Measurements from ENCODE around the gene DNLZ. TPM values are rescaled to one million over a fixed set of nuclear protein-coding genes. Genes with fewer than 3 reads are reported as not detected.

DNLZ gene
- polyA plus RNA-seq, 1 donor from 2014 or later: 23.6 TPM

DNA sequence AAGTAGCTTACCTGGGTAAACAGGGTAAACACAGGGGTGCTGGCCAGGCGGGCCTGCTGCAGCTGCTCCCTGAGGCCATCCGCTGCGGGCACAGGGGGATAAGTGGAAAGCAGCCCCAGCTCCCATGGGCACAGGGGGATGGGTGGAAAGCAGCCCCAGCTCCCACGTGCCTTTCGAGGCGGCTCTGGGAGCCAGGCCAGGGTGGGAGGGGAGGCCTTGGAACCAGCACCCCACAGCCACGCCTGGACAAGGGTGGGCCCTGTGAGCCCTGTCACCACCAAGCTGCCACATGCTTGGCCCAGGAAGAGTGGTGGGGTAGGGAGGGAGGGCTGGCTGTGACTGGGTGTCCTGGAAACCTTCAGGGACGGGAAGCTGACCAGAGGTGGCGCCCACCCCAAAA is 17.8 kb upstream of the DNLZ start:
- Histone ChIP-seq H3K27ac (ENCODE audit: low read length) (no peak overlapping the region), H3K4me2 (ENCODE audit: low read length) (no peak overlapping the region), H3F3A (ENCODE audit: insufficient read depth, low read length, poor library complexity, severe bottlenecking) (no peaks in the 10 kb centered on the region), H3K36me3 (ENCODE audit: insufficient read depth, low read length) (no peaks in the 10 kb centered on the region), H3K79me2 (replicated peaks; ENCODE audit: insufficient read depth, low read length) (no peaks in the 10 kb centered on the region), H3K27me3 (ENCODE audit: insufficient read depth, low read depth, low read length) (no peaks in the 10 kb centered on the region), H4K20me1 (ENCODE audit: insufficient read depth) (no peaks in the 10 kb centered on the region), H3K4me3 (ENCODE audit: low read length) (no peak overlapping the region), H3K9me3 (ENCODE audit: low read length) (no peaks in the 10 kb centered on the region), H3K9me2 (ENCODE audit: insufficient read depth, low read length) (no peaks in the 10 kb centered on the region), H3K9ac (ENCODE audit: low read length) (no peak overlapping the region), H2AFZ (ENCODE audit: low read depth, low read length) (no peak overlapping the region)
- TF ChIP-seq POLR2AphosphoS5 (IDR thresholded peaks at IDR 0.05) (no peak), MXI1 (conservative IDR thresholded peaks at IDR 0.05; ENCODE audit: poor library complexity, severe bottlenecking) (no peak), EZH2 (IDR thresholded peaks at IDR 0.05; ENCODE audit: borderline replicate concordance, insufficient read depth, low read length, poor library complexity, severe bottlenecking) (no peak), TAF1 (IDR thresholded peaks at IDR 0.05; ENCODE audit: low read depth) (no peak), SMC3 (conservative IDR thresholded peaks at IDR 0.05; ENCODE audit: poor library complexity) (no peak), EP300 (conservative IDR thresholded peaks at IDR 0.05; ENCODE audit: poor library complexity, severe bottlenecking) (no peak), RAD21 (conservative IDR thresholded peaks at IDR 0.05) (no peak)
- TF ChIP-seq, protein P1, sequence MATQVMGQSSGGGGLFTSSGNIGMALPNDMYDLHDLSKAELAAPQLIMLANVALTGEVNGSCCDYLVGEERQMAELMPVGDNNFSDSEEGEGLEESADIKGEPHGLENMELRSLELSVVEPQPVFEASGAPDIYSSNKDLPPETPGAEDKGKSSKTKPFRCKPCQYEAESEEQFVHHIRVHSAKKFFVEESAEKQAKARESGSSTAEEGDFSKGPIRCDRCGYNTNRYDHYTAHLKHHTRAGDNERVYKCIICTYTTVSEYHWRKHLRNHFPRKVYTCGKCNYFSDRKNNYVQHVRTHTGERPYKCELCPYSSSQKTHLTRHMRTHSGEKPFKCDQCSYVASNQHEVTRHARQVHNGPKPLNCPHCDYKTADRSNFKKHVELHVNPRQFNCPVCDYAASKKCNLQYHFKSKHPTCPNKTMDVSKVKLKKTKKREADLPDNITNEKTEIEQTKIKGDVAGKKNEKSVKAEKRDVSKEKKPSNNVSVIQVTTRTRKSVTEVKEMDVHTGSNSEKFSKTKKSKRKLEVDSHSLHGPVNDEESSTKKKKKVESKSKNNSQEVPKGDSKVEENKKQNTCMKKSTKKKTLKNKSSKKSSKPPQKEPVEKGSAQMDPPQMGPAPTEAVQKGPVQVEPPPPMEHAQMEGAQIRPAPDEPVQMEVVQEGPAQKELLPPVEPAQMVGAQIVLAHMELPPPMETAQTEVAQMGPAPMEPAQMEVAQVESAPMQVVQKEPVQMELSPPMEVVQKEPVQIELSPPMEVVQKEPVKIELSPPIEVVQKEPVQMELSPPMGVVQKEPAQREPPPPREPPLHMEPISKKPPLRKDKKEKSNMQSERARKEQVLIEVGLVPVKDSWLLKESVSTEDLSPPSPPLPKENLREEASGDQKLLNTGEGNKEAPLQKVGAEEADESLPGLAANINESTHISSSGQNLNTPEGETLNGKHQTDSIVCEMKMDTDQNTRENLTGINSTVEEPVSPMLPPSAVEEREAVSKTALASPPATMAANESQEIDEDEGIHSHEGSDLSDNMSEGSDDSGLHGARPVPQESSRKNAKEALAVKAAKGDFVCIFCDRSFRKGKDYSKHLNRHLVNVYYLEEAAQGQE (IDR thresholded peaks at IDR 0.05; ENCODE audit: borderline replicate concordance): no peak
- TF ChIP-seq, protein P2, sequence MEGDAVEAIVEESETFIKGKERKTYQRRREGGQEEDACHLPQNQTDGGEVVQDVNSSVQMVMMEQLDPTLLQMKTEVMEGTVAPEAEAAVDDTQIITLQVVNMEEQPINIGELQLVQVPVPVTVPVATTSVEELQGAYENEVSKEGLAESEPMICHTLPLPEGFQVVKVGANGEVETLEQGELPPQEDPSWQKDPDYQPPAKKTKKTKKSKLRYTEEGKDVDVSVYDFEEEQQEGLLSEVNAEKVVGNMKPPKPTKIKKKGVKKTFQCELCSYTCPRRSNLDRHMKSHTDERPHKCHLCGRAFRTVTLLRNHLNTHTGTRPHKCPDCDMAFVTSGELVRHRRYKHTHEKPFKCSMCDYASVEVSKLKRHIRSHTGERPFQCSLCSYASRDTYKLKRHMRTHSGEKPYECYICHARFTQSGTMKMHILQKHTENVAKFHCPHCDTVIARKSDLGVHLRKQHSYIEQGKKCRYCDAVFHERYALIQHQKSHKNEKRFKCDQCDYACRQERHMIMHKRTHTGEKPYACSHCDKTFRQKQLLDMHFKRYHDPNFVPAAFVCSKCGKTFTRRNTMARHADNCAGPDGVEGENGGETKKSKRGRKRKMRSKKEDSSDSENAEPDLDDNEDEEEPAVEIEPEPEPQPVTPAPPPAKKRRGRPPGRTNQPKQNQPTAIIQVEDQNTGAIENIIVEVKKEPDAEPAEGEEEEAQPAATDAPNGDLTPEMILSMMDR (IDR thresholded peaks at IDR 0.05; ENCODE audit: poor library complexity, severe bottlenecking): no peak

DNA sequence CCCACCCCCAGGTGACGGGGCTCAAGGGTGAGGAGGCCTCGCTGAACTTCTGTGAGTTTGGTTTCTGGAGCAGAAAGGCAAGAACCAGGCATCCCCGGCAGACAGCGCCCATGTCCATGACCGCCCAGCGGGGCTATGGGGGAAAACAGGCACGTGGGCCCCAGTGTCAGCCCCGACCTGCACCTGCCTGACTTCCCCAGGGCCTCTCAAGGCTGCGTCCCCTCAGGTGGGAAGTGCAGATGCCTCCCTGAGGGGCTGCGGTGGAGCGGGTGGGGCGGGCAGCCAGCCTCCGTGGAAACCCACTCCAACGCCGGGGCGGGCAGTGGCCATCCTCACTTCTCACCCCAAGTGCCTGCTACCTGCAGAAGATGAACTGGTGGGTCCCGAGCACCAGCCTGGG is 16.8 kb upstream of the DNLZ start:
- Histone ChIP-seq H3K27me3 (ENCODE audit: insufficient read depth, low read depth, low read length) (no peaks in the 10 kb centered on the region), H3K79me2 (replicated peaks; ENCODE audit: insufficient read depth, low read length) (no peaks in the 10 kb centered on the region), H2AFZ (ENCODE audit: low read depth, low read length) (no peak overlapping the region), H3F3A (ENCODE audit: insufficient read depth, low read length, poor library complexity, severe bottlenecking) (no peaks in the 10 kb centered on the region), H3K36me3 (ENCODE audit: insufficient read depth, low read length) (no peaks in the 10 kb centered on the region), H3K4me2 (ENCODE audit: low read length) (no peak overlapping the region), H3K4me3 (ENCODE audit: low read length) (no peak overlapping the region), H3K9ac (ENCODE audit: low read length) (no peak overlapping the region), H4K20me1 (ENCODE audit: insufficient read depth) (no peaks in the 10 kb centered on the region), H3K9me2 (ENCODE audit: insufficient read depth, low read length) (no peaks in the 10 kb centered on the region), H3K9me3 (ENCODE audit: low read length) (no peaks in the 10 kb centered on the region), H3K27ac (ENCODE audit: low read length) (no peak overlapping the region)
- TF ChIP-seq, protein P2 (IDR thresholded peaks at IDR 0.05; ENCODE audit: poor library complexity, severe bottlenecking): no peak
- TF ChIP-seq MXI1 (conservative IDR thresholded peaks at IDR 0.05; ENCODE audit: poor library complexity, severe bottlenecking) (no peak), EP300 (conservative IDR thresholded peaks at IDR 0.05; ENCODE audit: poor library complexity, severe bottlenecking) (no peak), POLR2AphosphoS5 (IDR thresholded peaks at IDR 0.05) (no peak), RAD21 (conservative IDR thresholded peaks at IDR 0.05) (no peak)

Measured in neural cell (in vitro differentiated cells).